ENCODE results near the gene EIF2B4. TPM values are rescaled to one million over a fixed set of nuclear protein-coding genes. Genes with fewer than 3 reads are reported as not detected.
A peak's percentile ranks its signal among the peaks of the same experiment; 100 is the strongest.

The EIF2B4 gene
- total and polyA plus RNA-seq, 2 of the 13 experiments (the other 11 are each of a cell fraction or from before 2014, with no cell fraction given), result 91.5 to 96.4 TPM

- peak; percentile 82; the same call in 1 of the 2 replicates for TF ChIP-seq ZNF101 (CRISPR knock-in tag; IDR thresholded peaks at IDR 0.05; ENCODE audit: borderline replicate concordance, low read depth)
- no peak; the same call in 1 of the 2 replicates for TF ChIP-seq ZNF629 (CRISPR knock-in tag; conservative IDR thresholded peaks at IDR 0.05)
- TF ChIP-seq SNRNP70 (IDR thresholded peaks at IDR 0.05; ENCODE audit: low read depth, low read length), result no peak
- peak; percentile 86 for TF ChIP-seq KLF6 (CRISPR knock-in tag; IDR thresholded peaks at IDR 0.05)
- TF ChIP-seq ZNF891 (CRISPR knock-in tag; IDR thresholded peaks at IDR 0.05), result peak; percentile 54; the same call in 1 of the 2 replicates
- TF ChIP-seq GABPB1 (CRISPR knock-in tag; IDR thresholded peaks at IDR 0.05), result peak; percentile 95
- peak; percentile 31; the same call in 1 of the 2 replicates for TF ChIP-seq TBX3 (IDR thresholded peaks at IDR 0.05; ENCODE audit: borderline replicate concordance)
- TF ChIP-seq HDAC1 (CRISPR knock-in tag; IDR thresholded peaks at IDR 0.05), result peak; percentile 92
- peak; percentile 58; the same call in 1 of the 2 replicates for TF ChIP-seq HOXA5 (CRISPR knock-in tag; IDR thresholded peaks at IDR 0.05)
- no peak for TF ChIP-seq ARNT (IDR thresholded peaks at IDR 0.05)
- peak; percentile 85 for TF ChIP-seq ZNF274 (CRISPR knock-in tag; IDR thresholded peaks at IDR 0.05)
- peak; percentile 70 for TF ChIP-seq YY1 (IDR thresholded peaks at IDR 0.05; ENCODE audit: insufficient read depth, insufficient replicate concordance, low read depth, low read length)
- TF ChIP-seq HNRNPH1 (optimal IDR thresholded peaks at IDR 0.05; ENCODE audit: low read depth, low read length), result no peak
- TF ChIP-seq STAT5B (CRISPR knock-in tag; IDR thresholded peaks at IDR 0.05), result no peak
- TF ChIP-seq BRF2 (CRISPR knock-in tag; IDR thresholded peaks at IDR 0.05), result peak; percentile 91
- peak; percentile 51; the same call in 1 of the 2 replicates for TF ChIP-seq MIER3 (CRISPR knock-in tag; IDR thresholded peaks at IDR 0.05; ENCODE audit: borderline replicate concordance)
- TF ChIP-seq ZNF30 (CRISPR knock-in tag; IDR thresholded peaks at IDR 0.05), result no peak; the same call in none of the 2 replicates
- TF ChIP-seq CSRNP2 (CRISPR knock-in tag; conservative IDR thresholded peaks at IDR 0.05; ENCODE audit: low read depth), result no peak
- peak; percentile 57 for TF ChIP-seq ZBTB20 (CRISPR knock-in tag; IDR thresholded peaks at IDR 0.05; ENCODE audit: borderline replicate concordance, low read depth)
- peak; percentile 48; the same call in 1 of the 2 replicates for TF ChIP-seq ARNTL (CRISPR knock-in tag; IDR thresholded peaks at IDR 0.05)
- peak; percentile 66; the same call in 1 of the 2 replicates for TF ChIP-seq ZBTB14 (CRISPR knock-in tag; IDR thresholded peaks at IDR 0.05)
- peak; percentile 84 for TF ChIP-seq GATA4 (IDR thresholded peaks at IDR 0.05; ENCODE audit: borderline replicate concordance, low read depth)
- 0 out of 2 replicates have a peak, but pooled peaks have one; percentile 50 for TF ChIP-seq MIER2 (CRISPR knock-in tag; IDR thresholded peaks at IDR 0.05)
- peak; percentile 95 for TF ChIP-seq POGZ (CRISPR knock-in tag; IDR thresholded peaks at IDR 0.05)
- no peak for TF ChIP-seq RORA (CRISPR knock-in tag; IDR thresholded peaks at IDR 0.05)
Measured at GRCh38 chr2:27409321-27410073, 39.4 kb upstream of the EIF2B4 start, which contains the start of gene PPM1G (continued).
